Ureter (tissue), 1 donor: Measurements from ENCODE around the gene IL16. TPM values are rescaled to one million over a fixed set of nuclear protein-coding genes. Genes with fewer than 3 reads are reported as not detected.

Source experiments
- total RNA-seq: library from RNA; stranded (reverse); gene quantifications from one replicate; pipeline ENCODE4 v1.2.4, GENCODE V29; 2023
- donor health status: DM: yes; HTN: yes; CAD: no.

Gene IL16
- total RNA-seq, 1 donor from 2014 or later: 18.5 TPM

Other genes with a start within 250 kb of the IL16 start
- gene MESD, start 207.1 kb upstream of the IL16 start, total RNA-seq: 37.6 TPM
- gene TLNRD1, start 196.0 kb upstream of the IL16 start, total RNA-seq: 15.1 TPM
- gene CFAP161, start 62.6 kb upstream of the IL16 start, total RNA-seq: 0.57 TPM
- 17.5 TPM for gene STARD5, start 127.3 kb downstream of the IL16 start, total RNA-seq
- 1.4 TPM for gene TMC3, start 177.3 kb downstream of the IL16 start, total RNA-seq